ENCODE data around the gene DDX27.

The DDX27 gene

GRCh38 chr20:49187330-49187850, 31.8 kb upstream of the DDX27 start:
- TF ChIP-seq REST (IDR thresholded peaks at IDR 0.05; ENCODE audit: low read depth) (no peak), TAF1 (IDR thresholded peaks at IDR 0.05; ENCODE audit: low read depth) (no peak), TEAD4 (IDR thresholded peaks at IDR 0.05) (no peak), EP300 (IDR thresholded peaks at IDR 0.05; ENCODE audit: borderline replicate concordance) (no peak), FOXM1 (IDR thresholded peaks at IDR 0.05; ENCODE audit: borderline replicate concordance, low read depth) (no peak), YY1 (IDR thresholded peaks at IDR 0.05; ENCODE audit: low read depth) (no peak), ZBTB7A (IDR thresholded peaks at IDR 0.05; ENCODE audit: low read depth) (no peak), CREB1 (IDR thresholded peaks at IDR 0.05; ENCODE audit: low read depth) (no peak)

GRCh38 chr20:49187851-49188641, 31.2 kb upstream of the DDX27 start, which contains the start of gene STAU1:
Gene STAU1, minus strand, starts transcription at chr20:49188334. Its CDS starts 22,133 bp downstream, at chr20:49166201.
- TF ChIP-seq REST (IDR thresholded peaks at IDR 0.05; ENCODE audit: low read depth) (no peak), MAX (IDR thresholded peaks at IDR 0.05) (peak; percentile 16; the same call in 1 of the 2 replicates), USF1 (IDR thresholded peaks at IDR 0.05) (peak; percentile 55; the same call in 1 of the 2 replicates), YY1 (IDR thresholded peaks at IDR 0.05; ENCODE audit: low read depth) (0 out of 2 replicates have a peak, but pooled peaks have one; percentile 38), ZBTB7A (IDR thresholded peaks at IDR 0.05; ENCODE audit: low read depth) (no peak), TCF12 (IDR thresholded peaks at IDR 0.05; ENCODE audit: low read depth) (peak; percentile 50; the same call in 1 of the 2 replicates), FOXM1 (IDR thresholded peaks at IDR 0.05; ENCODE audit: borderline replicate concordance, low read depth) (no peak), TAF1 (IDR thresholded peaks at IDR 0.05; ENCODE audit: low read depth) (peak; percentile 78; the same call in 1 of the 2 replicates)

- TF ChIP-seq EP300 (IDR thresholded peaks at IDR 0.05; ENCODE audit: borderline replicate concordance), result no peak
- TF ChIP-seq CEBPB (IDR thresholded peaks at IDR 0.05), result no peak
- no peak for TF ChIP-seq REST (IDR thresholded peaks at IDR 0.05; ENCODE audit: low read depth)
- TF ChIP-seq FOXM1 (IDR thresholded peaks at IDR 0.05; ENCODE audit: borderline replicate concordance, low read depth), result no peak
- TF ChIP-seq USF1 (IDR thresholded peaks at IDR 0.05), result no peak
- TF ChIP-seq ZBTB7A (IDR thresholded peaks at IDR 0.05; ENCODE audit: low read depth), result no peak
- no peak for TF ChIP-seq TCF12 (IDR thresholded peaks at IDR 0.05; ENCODE audit: low read depth)
- TF ChIP-seq CREB1 (IDR thresholded peaks at IDR 0.05; ENCODE audit: low read depth), result no peak
- no peak for TF ChIP-seq YY1 (IDR thresholded peaks at IDR 0.05; ENCODE audit: low read depth)
- TF ChIP-seq EGR1 (IDR thresholded peaks at IDR 0.05), result no peak
- TF ChIP-seq TEAD4 (IDR thresholded peaks at IDR 0.05), result no peak
- TF ChIP-seq RAD21 (IDR thresholded peaks at IDR 0.05; ENCODE audit: low read depth), result no peak
- no peak for TF ChIP-seq TAF1 (IDR thresholded peaks at IDR 0.05; ENCODE audit: low read depth)
- TF ChIP-seq MAX (IDR thresholded peaks at IDR 0.05), result no peak
- TF ChIP-seq NFIC (IDR thresholded peaks at IDR 0.05), result no peak
Observed at GRCh38 chr20:49199729-49200293, 19.4 kb upstream of the DDX27 start.

- TF ChIP-seq TCF12 (IDR thresholded peaks at IDR 0.05; ENCODE audit: low read depth) (no peak), TEAD4 (IDR thresholded peaks at IDR 0.05) (no peak), ZBTB7A (IDR thresholded peaks at IDR 0.05; ENCODE audit: low read depth) (no peak), EGR1 (IDR thresholded peaks at IDR 0.05) (no peak), YY1 (IDR thresholded peaks at IDR 0.05; ENCODE audit: low read depth) (no peak), TAF1 (IDR thresholded peaks at IDR 0.05; ENCODE audit: low read depth) (no peak), CEBPB (IDR thresholded peaks at IDR 0.05) (no peak), EP300 (IDR thresholded peaks at IDR 0.05; ENCODE audit: borderline replicate concordance) (no peak)
Observed at GRCh38 chr20:49203011-49203410, 16.2 kb upstream of the DDX27 start.
